Ascending aorta (tissue), 2 donors: ENCODE data around the gene MRPL41. TPM values are rescaled to one million over a fixed set of nuclear protein-coding genes. Genes with fewer than 3 reads are reported as not detected.

Experiments used
- DNase-seq, 2 donors: peaks; one replicate each; pipeline ENCODE4 v3.0.0-alpha.2; 2019; ENCODE audit warnings: low spot score in 2 of 2
- H3K27ac ChIP-seq, 2 donors: fragments of 200-600 bp; sonication (generic); one replicate each; pipeline ENCODE4 v1.5.1; 2016 to 2017; ENCODE audit warnings: mild to moderate bottlenecking in 1 of 2
- H3K27me3 ChIP-seq: fragments of 200-600 bp; sonication (generic); one replicate; pipeline ENCODE4 v1.5.1; 2017
- H3K36me3 ChIP-seq, 2 donors: fragments of 200-600 bp; sonication (generic); one replicate each; pipeline ENCODE4 v1.5.1; 2016
- H3K4me1 ChIP-seq, 2 donors: fragments of 200-600 bp; sonication (generic); one replicate each; pipeline ENCODE4 v1.5.1; 2016 to 2017; ENCODE audit warnings: mild to moderate bottlenecking in 1 of 2
- H3K4me3 ChIP-seq, 2 donors: fragments of 200-600 bp; sonication (generic); one replicate each; pipeline ENCODE4 v1.5.1; 2016 to 2017; ENCODE audit warnings: mild to moderate bottlenecking in 1 of 2
- H3K9me3 ChIP-seq, 2 donors: fragments of 200-600 bp; sonication (generic); one replicate each; pipeline ENCODE4 v1.5.1; 2016
- intact Hi-C: fragments of 100-400 bp; cut with DNase I; formaldehyde crosslinking; loops from one replicate; pipeline ENCODE4 v1.15.1; 2023
- total RNA-seq: library from RNA; depleted of rRNA; stranded (reverse); fragments of >200 nt; gene quantifications from one replicate; pipeline ENCODE4 v1.1.0, GENCODE V29; 2016
- TF ChIP-seq, protein P1 (sequence below), 3 experiments: fragments of 200-600 bp in 2 of 3; fragments of 450-650 bp in 1 of 3; sonication (generic) in 2 of 3; IDR thresholded peaks; one replicate each; pipeline ENCODE4 v1.5.1; 2016 to 2019; ENCODE audit warnings: antibody characterized with exemption in 3 of 3, mild to moderate bottlenecking in 1 of 3, moderate library complexity in 1 of 3

Gene MRPL41
- total RNA-seq, 1 donor from 2014 or later = 121 TPM

DNA sequence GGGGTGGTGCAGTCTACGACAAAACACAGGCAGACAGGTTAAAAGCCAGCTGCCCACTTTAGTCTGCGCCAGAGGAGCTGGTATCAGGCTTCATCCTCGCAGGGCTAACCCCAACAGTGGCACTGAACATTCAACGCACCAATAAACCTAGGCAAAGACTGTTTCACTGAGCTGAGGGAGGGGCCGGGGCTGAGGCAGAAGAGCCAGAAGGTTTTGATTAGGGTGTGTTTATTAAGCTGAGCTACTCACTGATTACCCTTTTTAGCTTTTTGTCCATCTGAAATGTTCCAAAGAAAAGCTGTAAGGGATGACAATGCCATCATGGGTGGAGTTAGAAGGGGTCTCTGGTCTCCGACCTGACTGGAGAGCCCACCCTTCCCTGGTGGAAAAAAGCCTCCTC lies 37.2 kb downstream of the MRPL41 start:
- peaks cover 7 to 14% of the 10 kb centered on the region in 2 donors for H3K4me1 ChIP-seq
- DNase-seq = no peak
- intact Hi-C loops = no loop called here

DNA sequence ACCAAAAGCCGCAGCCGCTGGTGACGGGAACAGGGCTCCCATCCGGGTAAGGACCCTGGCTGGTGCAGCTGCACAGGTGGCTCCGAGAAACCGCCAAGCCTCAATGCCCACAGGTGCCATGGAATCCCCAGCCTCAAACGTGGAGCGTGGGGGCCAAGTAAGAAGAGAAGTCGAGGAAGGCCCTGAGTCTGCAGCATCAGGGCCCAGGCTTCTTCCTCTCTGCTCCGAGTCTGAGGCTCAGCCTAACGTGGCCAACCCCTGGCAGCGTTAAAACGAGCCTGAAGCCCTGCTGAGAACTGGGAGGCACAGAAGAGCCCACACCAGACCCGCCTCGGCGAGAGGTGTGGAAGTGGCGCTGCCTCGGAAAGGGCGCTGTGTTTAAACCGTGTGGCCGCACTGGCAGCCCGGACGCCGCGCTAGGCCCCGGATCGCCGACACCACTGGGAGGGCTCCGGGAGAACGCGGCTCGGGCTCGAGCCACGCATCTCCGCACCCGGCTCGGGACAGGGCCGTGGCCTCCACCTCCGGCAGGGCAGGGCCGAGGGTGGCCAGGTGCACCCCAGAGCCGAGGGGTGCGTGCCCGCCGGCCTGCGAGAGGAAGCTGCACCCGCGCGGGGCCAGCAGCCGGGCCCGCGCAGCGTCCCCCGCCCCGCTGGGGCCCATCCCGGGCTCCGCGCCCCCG lies 37.9 kb downstream of the MRPL41 start:
- TF ChIP-seq, protein P1, sequence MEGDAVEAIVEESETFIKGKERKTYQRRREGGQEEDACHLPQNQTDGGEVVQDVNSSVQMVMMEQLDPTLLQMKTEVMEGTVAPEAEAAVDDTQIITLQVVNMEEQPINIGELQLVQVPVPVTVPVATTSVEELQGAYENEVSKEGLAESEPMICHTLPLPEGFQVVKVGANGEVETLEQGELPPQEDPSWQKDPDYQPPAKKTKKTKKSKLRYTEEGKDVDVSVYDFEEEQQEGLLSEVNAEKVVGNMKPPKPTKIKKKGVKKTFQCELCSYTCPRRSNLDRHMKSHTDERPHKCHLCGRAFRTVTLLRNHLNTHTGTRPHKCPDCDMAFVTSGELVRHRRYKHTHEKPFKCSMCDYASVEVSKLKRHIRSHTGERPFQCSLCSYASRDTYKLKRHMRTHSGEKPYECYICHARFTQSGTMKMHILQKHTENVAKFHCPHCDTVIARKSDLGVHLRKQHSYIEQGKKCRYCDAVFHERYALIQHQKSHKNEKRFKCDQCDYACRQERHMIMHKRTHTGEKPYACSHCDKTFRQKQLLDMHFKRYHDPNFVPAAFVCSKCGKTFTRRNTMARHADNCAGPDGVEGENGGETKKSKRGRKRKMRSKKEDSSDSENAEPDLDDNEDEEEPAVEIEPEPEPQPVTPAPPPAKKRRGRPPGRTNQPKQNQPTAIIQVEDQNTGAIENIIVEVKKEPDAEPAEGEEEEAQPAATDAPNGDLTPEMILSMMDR (IDR thresholded peaks at IDR 0.05) = no peak
- intact Hi-C loops = loop anchor here (1.0 to 5.0 kb wide), 3 partner anchors 11 to 37 kb away; partner anchors contain the start of genes ARRDC1, DPH7, MRPL41 and PNPLA7

More for the DNA sequence above, 37.2 kb downstream of the MRPL41 start:
- TF ChIP-seq, protein P1 (IDR thresholded peaks at IDR 0.05) = no peak
- H3K27me3 ChIP-seq = no peaks in the 10 kb centered on the region
- H3K9me3 ChIP-seq = no peaks in the 10 kb centered on the region
- H3K36me3 ChIP-seq = peaks cover 27 to 28% of the 10 kb centered on the region in 2 donors
- H3K27ac ChIP-seq = no peak overlapping the region
- H3K4me3 ChIP-seq = peak overlapping the region in 1 of 2 donors; percentile 90

DNA sequence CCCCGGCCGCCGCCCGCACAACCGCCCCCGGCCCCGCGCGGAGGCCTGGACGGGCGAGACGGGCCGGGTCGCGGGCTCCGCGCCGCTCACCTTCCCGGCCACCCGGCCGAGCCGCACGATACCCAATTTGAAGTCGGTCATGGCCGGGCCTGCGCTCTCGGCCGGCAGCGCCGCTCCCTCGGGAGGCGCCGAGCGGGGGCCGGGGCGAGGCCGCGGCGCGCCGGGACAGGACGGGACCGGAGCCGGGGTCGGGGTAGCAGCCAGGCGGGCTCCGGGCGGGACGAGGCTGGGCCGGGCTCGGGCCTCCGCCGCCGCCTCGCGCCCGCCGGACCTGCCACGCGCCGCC lies 38.4 kb downstream of the MRPL41 start:
- Histone ChIP-seq H3K4me1 (peaks cover 7 to 14% of the 10 kb centered on the region in 2 donors), H3K27me3 (no peaks in the 10 kb centered on the region), H3K9me3 (no peaks in the 10 kb centered on the region), H3K4me3 (peak overlapping the region; percentile 58 to 90), H3K36me3 (peaks cover 27 to 28% of the 10 kb centered on the region in 2 donors), H3K27ac (no peak overlapping the region)
- intact Hi-C loops = loop anchor here (1.0 to 5.0 kb wide), 3 partner anchors 12 to 38 kb away; partner anchors contain the start of genes ARRDC1, DPH7, MRPL41 and PNPLA7
- TF ChIP-seq, protein P1 (IDR thresholded peaks at IDR 0.05) = no peak
- DNase-seq = no peak

More for the DNA sequence above, 37.9 kb downstream of the MRPL41 start:
- peaks cover 27 to 28% of the 10 kb centered on the region in 2 donors for H3K36me3 ChIP-seq
- H3K27me3 ChIP-seq = no peaks in the 10 kb centered on the region
- no peak overlapping the region for H3K27ac ChIP-seq
- H3K4me3 ChIP-seq = peak overlapping the region; percentile 58 to 90
- no peaks in the 10 kb centered on the region for H3K9me3 ChIP-seq
- peaks cover 7 to 14% of the 10 kb centered on the region in 2 donors for H3K4me1 ChIP-seq
- DNase-seq = no peak

DNA sequence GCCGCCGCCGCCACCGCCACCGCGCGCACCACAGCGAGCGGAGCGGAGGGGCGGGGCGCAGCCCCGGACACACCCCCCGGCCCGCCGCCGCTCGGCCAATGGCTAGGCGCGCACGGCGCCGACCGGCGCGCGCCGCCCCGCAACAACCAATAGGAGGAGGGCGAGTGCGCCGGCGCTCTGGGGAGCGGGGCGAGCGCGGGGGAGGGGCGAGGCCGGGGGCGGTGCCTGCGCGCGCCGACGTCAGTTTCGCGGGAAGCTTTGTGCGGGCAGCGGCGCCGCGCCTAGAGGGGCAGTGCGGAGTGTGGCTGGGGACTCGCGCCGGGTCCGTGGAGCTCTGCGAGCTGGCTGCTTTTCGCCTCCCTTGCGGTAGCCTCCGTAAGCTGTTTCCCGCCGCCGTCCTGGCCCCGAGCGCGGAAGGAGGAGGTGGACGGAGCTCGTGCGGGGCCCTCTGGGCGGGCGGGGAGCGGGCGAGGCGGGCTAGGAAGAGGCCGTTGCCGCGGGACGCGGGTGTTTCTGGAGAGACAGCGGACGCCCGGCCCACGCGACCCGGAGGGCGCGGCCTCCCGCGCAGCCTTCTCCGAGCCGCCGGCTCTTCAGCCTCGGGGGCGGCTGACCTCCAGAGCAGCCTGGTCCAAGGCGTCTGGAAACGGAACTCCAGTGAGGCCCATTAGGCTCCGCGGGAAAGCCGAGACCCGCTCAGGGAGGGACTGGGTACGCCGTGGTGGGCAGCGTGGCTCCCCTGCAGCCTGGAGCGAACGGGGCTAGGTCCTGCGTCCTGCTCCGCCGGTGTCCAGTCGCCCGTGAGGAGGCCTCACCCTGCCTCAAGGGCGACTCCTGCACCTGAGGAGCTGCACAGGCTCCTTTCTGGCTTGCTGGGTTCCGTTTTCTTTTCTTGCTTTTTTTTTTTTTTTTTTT lies 39.0 kb downstream of the MRPL41 start, which contains the start of gene ZMYND19:
TSS of gene ZMYND19 (minus strand) at position 44 of the 915 bp plus-strand sequence. CDS start 249 bp downstream, outside the sequence.
- H3K27ac ChIP-seq = peak within 1 kb of the TSS; percentile 43 to 60
- DNase-seq = peak; percentile 46 to 93
- TF ChIP-seq, protein P1 (IDR thresholded peaks at IDR 0.05) = no peak
- peak within 1 kb of the TSS; percentile 76 to 97 for H3K4me3 ChIP-seq
- H3K9me3 ChIP-seq = no peaks in the 10 kb centered on the region
- peaks cover 7 to 14% of the 10 kb centered on the region in 2 donors for H3K4me1 ChIP-seq
- intact Hi-C loops = loop anchor here (1.0 to 5.0 kb wide), 3 partner anchors 12 to 38 kb away; partner anchors contain the start of genes ARRDC1, DPH7, MRPL41 and PNPLA7
- H3K36me3 ChIP-seq = peaks cover 23 to 26% of the 10 kb centered on the region in 2 donors
- no peaks in the 10 kb centered on the region for H3K27me3 ChIP-seq

DNA sequence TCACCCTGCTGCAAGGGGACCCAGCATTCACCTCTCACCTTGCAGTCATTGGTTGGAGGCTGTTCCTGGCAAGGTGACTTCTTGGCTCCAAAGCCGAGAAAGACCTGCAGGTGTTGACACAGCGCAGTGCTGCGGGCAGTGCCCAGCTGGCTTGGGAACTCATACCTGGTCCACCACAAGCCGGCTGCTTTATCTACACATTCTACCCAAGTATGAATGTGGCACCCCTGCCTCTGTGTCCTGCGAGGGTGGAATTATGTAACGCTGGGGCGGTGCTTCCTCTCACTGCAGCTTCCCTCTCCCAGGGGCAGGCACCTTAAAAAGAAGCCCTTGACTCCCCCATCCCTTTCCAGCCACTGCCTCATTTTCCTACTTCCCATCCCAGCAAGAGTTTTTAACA lies 41.1 kb downstream of the MRPL41 start:
- H3K4me3 ChIP-seq = no peak overlapping the region
- TF ChIP-seq, protein P1 (IDR thresholded peaks at IDR 0.05) = no peak
- H3K27me3 ChIP-seq = no peaks in the 10 kb centered on the region
- H3K4me1 ChIP-seq = peaks cover 7 to 14% of the 10 kb centered on the region in 2 donors
- no peak overlapping the region for H3K27ac ChIP-seq
- no peaks in the 10 kb centered on the region for H3K9me3 ChIP-seq
- intact Hi-C loops = loop anchor here (5.0 kb wide), 1 partner anchor 40 kb away; the partner anchor contains the start of genes MRPL41 and PNPLA7
- no peak for DNase-seq
- peaks cover 4 to 5% of the 10 kb centered on the region in 2 donors for H3K36me3 ChIP-seq
